Activated CD8-positive, alpha-beta T cell treated with anti-CD3 and anti-CD28 coated beads, Interleukin-2, amount 10 ng/mL, durations not matched to agents 7 days and 5 days (primary cell): ENCODE measurements around the gene TXNRD2. TPM values are rescaled to one million over a fixed set of nuclear protein-coding genes. Genes with fewer than 3 reads are reported as not detected.

Experiments used
- ATAC-seq: fragments of 150-1000 bp; cut with Tn5 transposase; one replicate; pipeline ENCODE4 v1.10.0; 2021; ENCODE audit warnings: moderate library complexity
- CTCF ChIA-PET: fragments of 350-600 bp; sonication (Branson Sonifier 250); formaldehyde crosslinking; loops from one replicate; lab custom pipeline; 2021; ENCODE audit warnings: antibody characterized with exemption; lab: Charles Lee
- POLR2A ChIA-PET: fragments of 350-600 bp; sonication (Branson Sonifier 250); formaldehyde crosslinking; loops from one replicate; lab custom pipeline; 2021; ENCODE audit warnings: antibody characterized with exemption; lab: Charles Lee
- DNase-seq: peaks from one replicate; pipeline ENCODE4 v3.0.0-alpha.2; 2020
- H3K27ac Mint-ChIP-seq: one replicate; pipeline ENCODE4 v1.8.0; 2021; ENCODE audit warnings: mild to moderate bottlenecking, mixed read lengths
- H3K27me3 Mint-ChIP-seq: one replicate; pipeline ENCODE4 v1.8.0; 2021; ENCODE audit warnings: low read depth, mixed read lengths
- H3K36me3 Mint-ChIP-seq: one replicate; pipeline ENCODE4 v1.8.0; 2021; ENCODE audit warnings: low read depth, mixed read lengths
- H3K4me1 Mint-ChIP-seq: one replicate; pipeline ENCODE4 v1.8.0; 2021; ENCODE audit warnings: low read depth, mixed read lengths
- H3K4me3 Mint-ChIP-seq: one replicate; pipeline ENCODE4 v1.8.0; 2021; ENCODE audit warnings: mild to moderate bottlenecking, mixed read lengths
- H3K9me3 Mint-ChIP-seq: one replicate; pipeline ENCODE4 v1.8.0; 2022; ENCODE audit warnings: mixed read lengths; ENCODE audit not compliant: insufficient read depth
- total RNA-seq, 2 experiments: library from RNA; stranded (reverse); gene quantifications; one replicate each; pipeline ENCODE4 v1.2.3, GENCODE V29; 2021

TXNRD2 gene
- total RNA-seq, 2 experiments from 2014 or later: 16.1 to 19.3 TPM

GRCh38 chr22:19977296-19978243 lies 36.0 kb upstream of the TXNRD2 start:
- DNase-seq: no peak
- Mint-ChIP-seq H3K4me1 (peaks cover 14% of the 10 kb centered on the region), H3K4me3 (no peak overlapping the region), H3K27me3 (no peaks in the 10 kb centered on the region), H3K27ac (no peak overlapping the region), H3K36me3 (no peaks in the 10 kb centered on the region), H3K9me3 (no peaks in the 10 kb centered on the region)
- ChIA-PET POLR2A (no interaction called here), CTCF (no interaction called here)
- no peak for ATAC-seq

GRCh38 chr22:19976671-19977070 lies 35.1 kb upstream of the TXNRD2 start:
- Mint-ChIP-seq H3K9me3 (no peaks in the 10 kb centered on the region), H3K27ac (no peak overlapping the region), H3K27me3 (no peaks in the 10 kb centered on the region), H3K36me3 (no peaks in the 10 kb centered on the region), H3K4me3 (no peak overlapping the region), H3K4me1 (peaks cover 17% of the 10 kb centered on the region)
- ChIA-PET POLR2A (no interaction called here), CTCF (no interaction called here)
- DNase-seq (no peak), ATAC-seq (no peak)

- Mint-ChIP-seq H3K4me1 (peaks cover 25% of the 10 kb centered on the region), H3K27me3 (no peaks in the 10 kb centered on the region), H3K27ac (no peak overlapping the region), H3K4me3 (no peak overlapping the region), H3K9me3 (no peaks in the 10 kb centered on the region), H3K36me3 (no peaks in the 10 kb centered on the region)
- ChIA-PET CTCF (no interaction called here), POLR2A (no interaction called here)
- DNase-seq: no peak
- ATAC-seq: no peak
Observed at GRCh38 chr22:19975707-19976035, 34.1 kb upstream of the TXNRD2 start.

- ATAC-seq: no peak
- ChIA-PET CTCF (interaction anchor here (1.2 to 4.3 kb wide), 2 partner anchors 136 to 154 kb away, joined by 4 to 19 read pairs; no protein-coding TSS in a partner anchor), POLR2A (no interaction called here)
- peak overlapping the region; percentile 19 for H3K27ac Mint-ChIP-seq
- no peaks in the 10 kb centered on the region for H3K9me3 Mint-ChIP-seq
- no peak for DNase-seq
- no peaks in the 10 kb centered on the region for H3K27me3 Mint-ChIP-seq
- peaks cover 27% of the 10 kb centered on the region for H3K4me1 Mint-ChIP-seq
- no peak overlapping the region for H3K4me3 Mint-ChIP-seq
- no peaks in the 10 kb centered on the region for H3K36me3 Mint-ChIP-seq
Observed at GRCh38 chr22:19974935-19975706, 33.5 kb upstream of the TXNRD2 start.

- Mint-ChIP-seq H3K4me3 (no peak overlapping the region), H3K27ac (no peak overlapping the region), H3K9me3 (no peaks in the 10 kb centered on the region), H3K4me1 (peaks cover 27% of the 10 kb centered on the region), H3K36me3 (no peaks in the 10 kb centered on the region), H3K27me3 (no peaks in the 10 kb centered on the region)
- ATAC-seq: peak; percentile 73
- ChIA-PET POLR2A (no interaction called here), CTCF (interaction anchor here (1.2 to 4.3 kb wide), 2 partner anchors 137 to 155 kb away, joined by 4 to 19 read pairs; no protein-coding TSS in a partner anchor)
- DNase-seq: peak; percentile 54
Observed at GRCh38 chr22:19974268-19974861, 32.7 kb upstream of the TXNRD2 start.

- CTCF ChIA-PET: interaction anchor here (1.2 to 4.3 kb wide), 2 partner anchors 137 to 156 kb away, joined by 4 to 19 read pairs; no protein-coding TSS in a partner anchor
- no peak for DNase-seq
- no peak for ATAC-seq
- Mint-ChIP-seq H3K4me1 (peaks cover 27% of the 10 kb centered on the region), H3K36me3 (no peaks in the 10 kb centered on the region), H3K9me3 (no peaks in the 10 kb centered on the region), H3K4me3 (no peak overlapping the region), H3K27ac (no peak overlapping the region), H3K27me3 (no peaks in the 10 kb centered on the region)
- POLR2A ChIA-PET: no interaction called here
Observed at GRCh38 chr22:19973551-19974267, 32.1 kb upstream of the TXNRD2 start.

- ATAC-seq (no peak), DNase-seq (no peak)
- no peak overlapping the region for H3K4me3 Mint-ChIP-seq
- ChIA-PET CTCF (interaction anchor here (3.3 to 4.3 kb wide), 2 partner anchors 40 to 157 kb away, joined by 16 to 19 read pairs; no protein-coding TSS in a partner anchor), POLR2A (no interaction called here)
- H3K27ac Mint-ChIP-seq: no peak overlapping the region
- H3K36me3 Mint-ChIP-seq: no peaks in the 10 kb centered on the region
- peaks cover 27% of the 10 kb centered on the region for H3K4me1 Mint-ChIP-seq
- no peaks in the 10 kb centered on the region for H3K27me3 Mint-ChIP-seq
- no peaks in the 10 kb centered on the region for H3K9me3 Mint-ChIP-seq
Observed at GRCh38 chr22:19972652-19973550, 31.3 kb upstream of the TXNRD2 start.

GRCh38 chr22:19972251-19972650 lies 30.6 kb upstream of the TXNRD2 start:
- no peaks in the 10 kb centered on the region for H3K9me3 Mint-ChIP-seq
- no peak for DNase-seq
- no peak overlapping the region for H3K4me3 Mint-ChIP-seq

GRCh38 chr22:19971276-19972124 lies 29.9 kb upstream of the TXNRD2 start:
- ChIA-PET POLR2A (interaction anchor here (0.9 kb wide), 1 partner anchor 49 kb away, joined by 5 read pairs; the partner anchor contains the start of gene TANGO2), CTCF (interaction anchor here (0.7 to 4.3 kb wide), 7 partner anchors 9 to 158 kb away, joined by 3 to 19 read pairs (median 5); no protein-coding TSS in a partner anchor)
- Mint-ChIP-seq H3K4me3 (no peak overlapping the region), H3K9me3 (no peaks in the 10 kb centered on the region), H3K27me3 (no peaks in the 10 kb centered on the region), H3K4me1 (peaks cover 27% of the 10 kb centered on the region), H3K36me3 (no peaks in the 10 kb centered on the region), H3K27ac (peak overlapping the region; percentile 30)
- peak; percentile 36 for DNase-seq
- no peak for ATAC-seq

More at GRCh38 chr22:19972251-19972650, 30.6 kb upstream of the TXNRD2 start:
- Mint-ChIP-seq H3K27me3 (no peaks in the 10 kb centered on the region), H3K36me3 (no peaks in the 10 kb centered on the region), H3K27ac (peak overlapping the region; percentile 30), H3K4me1 (peaks cover 27% of the 10 kb centered on the region)
- POLR2A ChIA-PET: no interaction called here
- CTCF ChIA-PET: interaction anchor here (2.2 to 4.3 kb wide), 3 partner anchors 41 to 157 kb away, joined by 6 to 19 read pairs (median 16); no protein-coding TSS in a partner anchor
- ATAC-seq: no peak
